Colon (tissue), 2 donors: Measurements from ENCODE around the gene CCDC60.

Experiments used
- FAIRE-seq: peaks from 2 replicates; lab custom pipeline; 2012; peaks lifted over from hg19 to GRCh38; lab: Jason Lieb, UNC
- donor health status: control.
- donor health status: control.

The CCDC60 gene

GRCh38 chr12:119385659-119386058 lies 51.1 kb downstream of the CCDC60 start:
- no peak for FAIRE-seq

- FAIRE-seq: no peak
Measured at GRCh38 chr12:119389687-119390086, 55.2 kb downstream of the CCDC60 start.

GRCh38 chr12:119391673-119392072 lies 57.1 kb downstream of the CCDC60 start:
- FAIRE-seq: no peak

GRCh38 chr12:119393677-119394076 lies 59.1 kb downstream of the CCDC60 start:
- no peak for FAIRE-seq

GRCh38 chr12:119397540-119397939 lies 63.0 kb downstream of the CCDC60 start:
- no peak for FAIRE-seq

- no peak for FAIRE-seq
Measured at GRCh38 chr12:119398190-119398589, 63.7 kb downstream of the CCDC60 start.

- no peak for FAIRE-seq
Measured at GRCh38 chr12:119399301-119399700, 64.8 kb downstream of the CCDC60 start.

- FAIRE-seq: no peak
Measured at GRCh38 chr12:119406308-119406707, 71.8 kb downstream of the CCDC60 start.

- no peak for FAIRE-seq
Measured at GRCh38 chr12:119406811-119407210, 72.3 kb downstream of the CCDC60 start.

- no peak for FAIRE-seq
Measured at GRCh38 chr12:119409043-119409442, 74.5 kb downstream of the CCDC60 start.

- no peak for FAIRE-seq
Measured at GRCh38 chr12:119410396-119410795, 75.9 kb downstream of the CCDC60 start.

- no peak for FAIRE-seq
Measured at GRCh38 chr12:119412306-119412705, 77.8 kb downstream of the CCDC60 start.

GRCh38 chr12:119412811-119413794 lies 78.6 kb downstream of the CCDC60 start:
- FAIRE-seq: no peak

GRCh38 chr12:119415714-119416113 lies 81.2 kb downstream of the CCDC60 start:
- FAIRE-seq: no peak

GRCh38 chr12:119417440-119417839 lies 82.9 kb downstream of the CCDC60 start:
- FAIRE-seq: no peak

GRCh38 chr12:119419381-119419780 lies 84.9 kb downstream of the CCDC60 start:
- no peak for FAIRE-seq

- FAIRE-seq: no peak
Measured at GRCh38 chr12:119423285-119423684, 88.8 kb downstream of the CCDC60 start.

GRCh38 chr12:119425623-119426022 lies 91.1 kb downstream of the CCDC60 start:
- no peak for FAIRE-seq

GRCh38 chr12:119431151-119431550 lies 96.6 kb downstream of the CCDC60 start:
- FAIRE-seq: no peak

- FAIRE-seq: no peak
Measured at GRCh38 chr12:119432949-119433348, 98.4 kb downstream of the CCDC60 start.

GRCh38 chr12:119440803-119441360 lies 106.4 kb downstream of the CCDC60 start:
- no peak for FAIRE-seq

- FAIRE-seq: no peak
Measured at GRCh38 chr12:119444462-119445044, 110.0 kb downstream of the CCDC60 start.

- no peak for FAIRE-seq
Measured at GRCh38 chr12:119446459-119446858, 111.9 kb downstream of the CCDC60 start.
